NCI-H460 (cell line): ENCODE measurements around the gene CNTNAP3B. TPM values are rescaled to one million over a fixed set of nuclear protein-coding genes. Genes with fewer than 3 reads are reported as not detected.
"Not testable (repeated sequence)": the region's sequence is repeated elsewhere in the genome, so short reads cannot be mapped to it uniquely, and the experiment has no call there.

ENCODE experiments used
- DNase-seq: peaks from one replicate; pipeline ENCODE4 v3.0.0-alpha.2; 2016; ENCODE audit warnings: low read depth; ENCODE audit errors: extremely low read depth
- small RNA-seq, 2 experiments: library from RNA; depleted of rRNA; stranded (forward); fragments of <200 nt; gene quantifications; one replicate each; pipeline ENCODE3, GENCODE V24; 2014
- total RNA-seq: library from RNA; depleted of rRNA; stranded (reverse); fragments of >200 nt; shearing (Covaris generic); gene quantifications from 2 replicates; pipeline ENCODE4 v1.2.3, GENCODE V29; 2014; rRNA removed

The CNTNAP3B gene
- total RNA-seq, 1 experiment from 2014 or later = 0.67 TPM

GRCh38 chr9:41980271-41980670 is 149.0 kb downstream of the CNTNAP3B start:
- DNase-seq = not testable (repeated sequence)

DNA sequence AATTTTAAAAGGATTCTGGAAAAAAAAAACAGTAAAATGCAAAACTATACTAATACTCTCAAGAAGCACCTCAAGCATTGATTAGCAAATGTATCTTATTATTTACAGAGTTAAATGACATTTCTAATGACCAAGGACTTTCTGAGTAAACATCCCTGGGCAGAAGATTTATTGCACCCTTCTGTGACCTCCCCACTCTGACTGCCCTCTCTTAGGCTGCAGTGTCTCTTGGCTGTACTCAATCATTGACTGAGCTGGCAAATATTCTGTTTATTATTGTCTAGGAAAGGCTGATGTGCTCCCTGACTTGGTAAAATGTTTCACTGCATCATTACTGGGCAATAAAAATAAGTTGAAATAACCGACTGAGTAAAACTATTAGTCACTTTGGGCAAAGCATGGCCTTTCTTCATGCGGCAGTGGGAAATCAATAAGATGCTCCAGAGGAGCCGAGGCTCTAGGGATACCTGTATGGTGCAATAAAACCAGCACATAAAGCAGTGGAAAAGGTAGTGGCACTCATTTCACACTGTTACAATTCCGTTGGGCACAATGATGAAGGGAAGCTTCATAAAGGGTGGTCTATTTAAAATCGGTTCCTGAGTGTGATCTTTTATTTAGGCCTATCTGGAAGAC is 151.1 kb downstream of the CNTNAP3B start:
- not testable (repeated sequence) for DNase-seq

- not testable (repeated sequence) for DNase-seq
These were observed 154.3 kb downstream of the CNTNAP3B start for GRCh38 chr9:41974906-41975305.

DNA sequence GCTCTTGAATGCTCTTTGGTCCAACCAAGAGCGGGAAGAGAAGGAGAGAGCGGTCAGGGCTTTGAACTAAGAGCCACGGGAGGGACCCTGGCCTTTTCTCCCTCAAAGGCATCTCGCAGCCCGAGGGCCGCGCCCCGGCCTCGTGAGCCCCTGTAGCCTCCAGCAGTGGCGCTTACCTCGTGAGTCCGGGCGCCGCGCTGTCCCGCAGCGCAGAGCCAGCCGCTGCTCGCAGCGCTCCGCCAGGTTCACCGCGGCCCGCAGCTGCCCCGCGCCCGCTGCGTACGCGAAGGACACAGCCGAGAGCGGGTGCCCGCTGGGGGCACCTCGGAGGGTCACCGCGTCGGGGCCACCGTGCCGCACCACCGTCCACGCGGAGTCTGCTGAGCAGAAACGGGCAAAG is 176.2 kb downstream of the CNTNAP3B start:
- not testable (repeated sequence) for DNase-seq

- DNase-seq = not testable (repeated sequence)
These were observed 187.5 kb downstream of the CNTNAP3B start for GRCh38 chr9:41941738-41942137.

- not testable (repeated sequence) for DNase-seq
These were observed 191.1 kb downstream of the CNTNAP3B start for GRCh38 chr9:41938143-41938542.

DNA sequence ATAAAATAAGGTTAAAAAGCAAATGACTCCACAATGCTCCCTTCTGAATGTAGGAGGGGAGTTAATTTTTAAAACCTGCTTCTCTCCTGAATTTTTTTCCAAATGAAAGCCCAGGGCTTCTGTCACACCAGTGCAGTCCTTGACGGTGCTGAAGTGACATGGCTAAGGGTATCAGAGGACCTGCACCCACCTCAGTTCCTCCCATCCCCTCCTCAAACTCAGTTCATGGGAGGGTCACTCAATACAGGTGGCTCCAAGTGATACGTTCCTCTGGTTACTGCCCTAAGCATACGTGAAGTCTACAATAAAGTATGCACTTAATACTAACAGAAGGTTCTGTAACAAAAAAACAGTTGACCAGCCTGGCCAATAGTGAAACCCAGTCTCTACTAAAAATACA is 193.5 kb downstream of the CNTNAP3B start:
- not testable (repeated sequence) for DNase-seq

DNA sequence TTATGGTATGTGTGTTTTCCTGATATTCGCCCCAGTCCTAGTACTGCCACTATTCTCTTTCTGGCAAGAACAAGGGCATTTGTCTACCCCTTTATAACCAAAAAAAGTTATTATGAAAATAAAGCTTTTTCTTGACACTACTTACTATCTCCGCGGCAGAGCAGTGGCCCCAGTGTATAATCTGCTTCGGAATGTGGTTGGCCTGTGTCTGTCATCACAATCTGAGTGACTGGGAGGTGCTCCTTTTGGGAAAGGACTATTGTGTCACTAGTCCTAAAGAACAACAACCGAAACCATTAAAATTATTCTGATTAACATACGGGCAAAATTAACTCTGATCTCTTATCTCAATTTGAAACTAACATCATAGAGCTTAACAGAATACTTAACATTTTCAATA is 200.1 kb downstream of the CNTNAP3B start:
- DNase-seq = not testable (repeated sequence)

- DNase-seq = not testable (repeated sequence)
These were observed 211.9 kb downstream of the CNTNAP3B start for GRCh38 chr9:41917374-41917773.

DNA sequence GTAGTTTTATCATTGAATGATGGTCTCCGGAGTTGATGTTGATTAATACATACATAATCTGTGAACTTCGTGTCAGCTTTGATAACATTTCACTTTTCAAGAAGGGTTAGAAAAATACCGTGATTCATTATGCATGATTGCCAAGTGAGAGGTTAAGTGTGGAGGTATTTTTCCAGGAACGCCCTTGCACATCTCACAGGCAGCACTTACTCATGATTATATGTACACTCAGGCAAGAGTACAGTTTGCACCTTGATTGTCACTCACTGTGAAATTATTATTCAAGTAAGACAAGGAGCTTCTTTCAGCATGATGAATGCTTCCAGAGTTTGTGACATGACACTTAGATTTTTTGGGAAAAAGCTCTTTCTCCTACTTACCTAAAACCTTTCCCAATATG is 223.7 kb downstream of the CNTNAP3B start:
- not testable (repeated sequence) for DNase-seq

- DNase-seq = not testable (repeated sequence)
These were observed 226.5 kb downstream of the CNTNAP3B start for GRCh38 chr9:41902762-41903161.

DNA sequence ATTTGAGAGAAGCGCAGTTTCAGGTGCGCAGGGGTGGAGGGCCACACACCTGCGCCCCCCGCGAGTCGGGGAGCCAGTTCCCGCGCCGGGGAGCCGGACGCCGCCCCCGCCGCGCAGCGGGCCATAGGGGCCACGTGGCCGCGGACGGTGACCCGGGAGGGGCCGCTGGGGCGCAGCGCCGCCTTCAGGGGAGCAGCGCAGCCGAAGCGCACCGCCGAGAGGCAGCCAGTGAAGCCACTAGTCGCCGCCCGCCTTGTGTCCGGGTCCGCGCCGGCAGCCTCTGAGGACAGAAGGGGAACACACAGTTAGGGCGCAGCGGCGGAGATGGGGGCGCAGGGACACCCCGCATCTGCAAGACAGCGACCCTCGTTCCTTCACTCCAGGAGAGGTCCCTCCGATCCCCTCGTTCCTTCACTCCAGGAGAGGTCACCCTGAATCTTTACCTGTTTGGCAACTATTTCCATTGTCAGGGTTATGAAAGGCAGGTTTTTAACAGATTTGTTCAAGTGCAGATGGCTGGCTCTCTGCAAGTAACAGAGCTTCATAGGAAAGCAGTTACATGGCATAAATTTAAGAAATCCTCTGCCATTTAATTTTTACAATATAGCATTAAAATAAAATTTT is 230.4 kb downstream of the CNTNAP3B start:
- DNase-seq = not testable (repeated sequence)

DNA sequence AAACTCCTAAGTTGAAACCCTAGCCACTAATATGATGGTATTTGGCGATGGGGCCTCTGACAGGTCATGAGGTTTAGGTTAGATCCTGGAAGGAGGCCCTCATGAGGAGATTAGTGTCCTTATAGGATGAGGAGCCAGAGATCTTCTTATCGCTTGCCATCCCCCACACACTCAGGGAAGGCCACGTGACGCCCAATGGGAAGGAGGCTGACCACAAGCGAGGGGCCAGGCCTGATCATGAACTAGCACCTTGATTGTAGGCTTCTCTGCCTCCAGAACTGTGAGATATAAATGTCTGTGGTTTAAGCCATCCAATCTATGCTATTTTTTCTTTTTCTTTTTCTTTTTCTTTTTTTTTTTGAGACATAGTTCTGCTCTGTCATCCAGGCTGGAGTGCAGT is 254.7 kb downstream of the CNTNAP3B start:
- not testable (repeated sequence) for DNase-seq

DNA sequence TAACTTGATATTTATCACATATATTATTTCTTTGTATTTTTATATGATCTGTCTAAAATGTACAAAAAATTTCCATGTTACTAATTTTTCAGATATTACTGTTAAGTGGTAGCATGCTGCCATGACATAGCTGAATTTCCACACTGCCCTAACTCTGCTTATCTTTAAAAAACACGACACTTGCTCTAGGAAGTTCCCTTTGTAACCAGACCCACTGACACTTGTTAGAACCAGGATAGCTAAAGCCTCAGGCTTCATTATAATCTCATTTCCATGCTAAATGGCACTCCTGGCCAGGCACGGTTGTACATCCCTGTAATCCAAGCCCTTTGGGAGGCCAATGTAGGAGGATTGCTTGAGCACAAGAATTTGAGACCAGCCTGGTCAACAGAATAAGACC is 273.8 kb downstream of the CNTNAP3B start:
- DNase-seq = not testable (repeated sequence)

DNA sequence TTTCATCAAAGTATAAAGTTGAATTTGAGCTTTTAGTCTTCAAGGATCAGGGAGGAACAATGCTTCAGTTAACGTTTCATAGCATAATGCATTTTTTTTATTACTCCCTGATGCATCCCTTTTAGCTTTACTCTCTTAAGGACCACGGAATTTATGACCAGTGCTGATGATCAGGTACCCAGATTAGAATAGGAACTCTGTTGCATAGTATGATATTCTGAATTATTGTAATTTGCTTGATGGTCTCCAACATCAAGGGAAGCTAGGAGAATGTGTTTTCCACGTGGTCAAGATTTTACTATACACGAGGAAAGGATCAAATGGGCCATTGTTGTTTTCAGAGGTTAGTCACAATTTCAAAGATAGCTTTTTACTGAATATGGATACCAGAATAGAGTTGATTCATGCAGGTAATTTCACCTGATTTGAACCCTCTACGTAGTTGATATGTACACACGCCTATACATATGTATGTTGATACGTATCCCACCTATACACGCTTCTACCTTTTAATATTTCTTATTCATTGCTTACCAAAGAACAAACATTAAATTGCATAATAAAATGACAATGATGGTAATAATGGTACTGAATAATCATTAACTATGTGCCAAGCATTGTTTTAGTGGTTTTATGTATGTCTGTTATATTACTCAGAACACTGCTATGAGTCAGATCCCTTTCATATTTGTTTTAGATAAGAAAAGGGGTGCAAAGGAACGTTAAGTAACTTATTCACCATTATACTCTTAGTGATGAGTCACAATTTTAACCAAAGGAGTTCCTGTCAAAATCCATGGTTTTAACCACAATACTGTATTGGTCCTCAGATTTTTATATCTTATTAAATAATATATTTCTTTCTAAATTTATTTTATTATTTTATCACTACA is 277.1 kb downstream of the CNTNAP3B start:
- DNase-seq = not testable (repeated sequence)

DNA sequence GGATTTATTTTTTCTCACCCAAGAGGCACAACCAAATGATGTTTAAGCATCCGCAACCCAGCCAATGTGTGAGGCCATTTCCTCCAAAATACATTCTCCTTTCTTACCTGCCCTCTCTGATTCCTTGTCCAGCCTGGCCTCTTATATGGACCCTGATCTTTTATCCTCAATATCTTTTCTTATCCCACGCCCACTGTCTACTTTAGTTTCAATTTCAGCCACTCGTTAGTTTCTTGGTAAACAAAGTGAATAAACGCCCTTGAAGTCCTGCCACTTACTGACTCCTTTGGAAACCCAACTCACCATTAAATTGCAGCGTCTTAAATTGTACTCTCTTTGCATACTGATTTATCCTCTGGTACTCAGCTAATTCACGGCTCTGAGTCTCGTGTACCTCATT is 281.4 kb downstream of the CNTNAP3B start:
- DNase-seq = not testable (repeated sequence)

Small RNA genes within 50 kb of the gene (small RNA-seq; reads per million reads assigned to genes)
- gene RN7SL343P = 0 reads per million in 2 experiments

Other genes with a start within 250 kb of the CNTNAP3B start
- gene SPATA31A6, start 54.2 kb upstream of the CNTNAP3B start, total RNA-seq = not detected in 2 replicates